ENCODE results near the gene GAB2. TPM values are rescaled to one million over a fixed set of nuclear protein-coding genes. Genes with fewer than 3 reads are reported as not detected.

Gene GAB2
- total and polyA plus RNA-seq, 2 of the 4 experiments (the other 2 are of a cell fraction) = 3.3 to 5.9 TPM

- no peak overlapping the region for H3K56ac ChIP-seq (ENCODE audit: extremely low read depth, insufficient read depth, low read length)
- H4K5ac ChIP-seq (ENCODE audit: low read depth, low read length) = no peak overlapping the region
- no peak overlapping the region for H3K4ac ChIP-seq (ENCODE audit: low read depth, low read length)
- H3K27ac ChIP-seq (ENCODE audit: insufficient read depth, low read length) = no peak overlapping the region
- no peak overlapping the region for H2BK120ac ChIP-seq (ENCODE audit: low read depth, low read length)
- no peak overlapping the region for H4K91ac ChIP-seq (ENCODE audit: insufficient read depth, low read depth, low read length)
- H3K79me1 ChIP-seq (ENCODE audit: low read depth in 1 of 2, low read length in 2 of 2) = peaks cover 10 to 11% of the 10 kb centered on the region in 2 experiments; a peak in 3 of 4 replicates
- intact Hi-C loops (cut with micrococcal nuclease) = no loop called here
- no peak overlapping the region for H2BK5ac ChIP-seq (ENCODE audit: low read depth, low read length, poor library complexity, severe bottlenecking)
- H2BK15ac ChIP-seq (ENCODE audit: low read depth, low read length) = no peak overlapping the region
- H3K4me1 ChIP-seq (ENCODE audit: control insufficient read depth, insufficient read depth, low read length) = peaks cover 4% of the 10 kb centered on the region; the same call in 1 of the 2 replicates
- no peaks in the 10 kb centered on the region for H3K36me3 ChIP-seq (ENCODE audit: control insufficient read depth, insufficient read depth, low read length)
- DNase-seq (no peak), ATAC-seq (ENCODE audit: low read depth) (peak; percentile 86)
- H3K23ac ChIP-seq (ENCODE audit: low read depth, low read length) = no peak overlapping the region
- no peaks in the 10 kb centered on the region for H3K27me3 ChIP-seq (ENCODE audit: control insufficient read depth, insufficient read depth, low read length)
- no CpG with 5 or more reads among the region's 2 CpGs for WGBS, 2 experiments (ENCODE audit: extremely low coverage in 2 of 2, insufficient read length in 1 of 2)
- dilution Hi-C loops (cut with HindIII; ENCODE audit: low sequenced_read_pairs, unreplicated experiment) = no loop called here
- in situ Hi-C loops (cut with MboI; ENCODE audit: low sequenced_read_pairs) = no loop called here
- peaks cover 8% of the 10 kb centered on the region; the same call in 1 of the 2 replicates for H4K20me1 ChIP-seq (ENCODE audit: insufficient read depth, low read length)
- no TSS peak for BruUV-seq (replicated peaks)
- no peak overlapping the region for H2AK9ac ChIP-seq (replicated peaks; ENCODE audit: low read depth, low read length, poor library complexity)
- H2AFZ ChIP-seq (replicated peaks; ENCODE audit: low read length, poor library complexity) = no peak overlapping the region
- no peak overlapping the region for H3K9ac ChIP-seq (ENCODE audit: low read depth, low read length)
- no peak overlapping the region for H2AK5ac ChIP-seq (ENCODE audit: low read depth, low read length)
- no peak for TF ChIP-seq CEBPB (IDR thresholded peaks at IDR 0.05; ENCODE audit: low read depth, low read length)
- no peaks in the 10 kb centered on the region for H3K9me3 ChIP-seq (ENCODE audit: control insufficient read depth, insufficient read depth, low read length)
- ChIA-PET POLR2A (ENCODE audit: unreplicated experiment) (no interaction called here), CTCF (no interaction called here)
- peaks cover under 1% of the 10 kb centered on the region; the same call in 1 of the 2 replicates for H3K9me1 ChIP-seq (ENCODE audit: insufficient read depth, low read length)
- no peak overlapping the region for H3K4me3 ChIP-seq (ENCODE audit: insufficient read depth, low read depth, low read length)
- no peak overlapping the region for H3K4me2 ChIP-seq (ENCODE audit: low read depth, low read length)
- H3K18ac ChIP-seq (ENCODE audit: low read depth, low read length) = no peak overlapping the region
- H4K8ac ChIP-seq (ENCODE audit: low read depth in 2 of 2, low read length in 2 of 2) = no peak overlapping the region
- H2BK20ac ChIP-seq (ENCODE audit: low read depth, low read length) = no peak overlapping the region
- no peak overlapping the region for H3K14ac ChIP-seq (replicated peaks; ENCODE audit: low read depth, low read length)
Measured at GRCh38 chr11:78365381-78365792, 52.2 kb downstream of the GAB2 start.

Measured in IMR-90 (cell line).